ENCODE measurements around the gene SLC31A1.

The SLC31A1 gene

GRCh38 chr9:113221003-113221799 lies at the start of gene SLC31A1, which contains the start of gene FKBP15:
Gene SLC31A1 (plus strand): TSS chr9:113221544. CDS start chr9:113256149, 34,605 bp downstream.
Gene FKBP15 (minus strand): TSS chr9:113221277. CDS start chr9:113221243, 34 bp downstream.
- peak; percentile 95 for DNase-seq (ENCODE audit: low read depth in 2 of 2)

GRCh38 chr9:113173341-113173740 lies 48.0 kb upstream of the SLC31A1 start:
- no peak for DNase-seq (ENCODE audit: low read depth in 2 of 2)

GRCh38 chr9:113176803-113177202 lies 44.5 kb upstream of the SLC31A1 start:
- no peak for DNase-seq (ENCODE audit: low read depth in 2 of 2)

- no peak for DNase-seq (ENCODE audit: low read depth in 2 of 2)
Measured at GRCh38 chr9:113177251-113177650, 44.1 kb upstream of the SLC31A1 start.

- DNase-seq (ENCODE audit: low read depth in 2 of 2), result no peak
Measured at GRCh38 chr9:113178087-113178486, 43.3 kb upstream of the SLC31A1 start.

- DNase-seq (ENCODE audit: low read depth in 2 of 2), result no peak
Measured at GRCh38 chr9:113179839-113180238, 41.5 kb upstream of the SLC31A1 start.

GRCh38 chr9:113181165-113181564 lies 40.2 kb upstream of the SLC31A1 start:
- no peak for DNase-seq (ENCODE audit: low read depth in 2 of 2)

GRCh38 chr9:113183956-113184488 lies 37.3 kb upstream of the SLC31A1 start:
- DNase-seq (ENCODE audit: low read depth in 2 of 2), result no peak

- no peak for DNase-seq (ENCODE audit: low read depth in 2 of 2)
Measured at GRCh38 chr9:113184539-113184938, 36.8 kb upstream of the SLC31A1 start.

GRCh38 chr9:113185271-113185670 lies 36.1 kb upstream of the SLC31A1 start:
- no peak for DNase-seq (ENCODE audit: low read depth in 2 of 2)

- no peak for DNase-seq (ENCODE audit: low read depth in 2 of 2)
Measured at GRCh38 chr9:113186137-113186755, 35.1 kb upstream of the SLC31A1 start.

- no peak for DNase-seq (ENCODE audit: low read depth in 2 of 2)
Measured at GRCh38 chr9:113187929-113188595, 33.3 kb upstream of the SLC31A1 start.

- DNase-seq (ENCODE audit: low read depth in 2 of 2), result no peak
Measured at GRCh38 chr9:113192455-113192854, 28.9 kb upstream of the SLC31A1 start.

- no peak for DNase-seq (ENCODE audit: low read depth in 2 of 2)
Measured at GRCh38 chr9:113199683-113200329, 21.5 kb upstream of the SLC31A1 start.

GRCh38 chr9:113205432-113205831 lies 15.9 kb upstream of the SLC31A1 start:
- no peak for DNase-seq (ENCODE audit: low read depth in 2 of 2)

GRCh38 chr9:113205861-113206260 lies 15.5 kb upstream of the SLC31A1 start:
- no peak for DNase-seq (ENCODE audit: low read depth in 2 of 2)

- DNase-seq (ENCODE audit: low read depth in 2 of 2), result no peak
Measured at GRCh38 chr9:113210815-113211214, 10.5 kb upstream of the SLC31A1 start.

- no peak for DNase-seq (ENCODE audit: low read depth in 2 of 2)
Measured at GRCh38 chr9:113215132-113215531, 6.2 kb upstream of the SLC31A1 start.

- no peak for DNase-seq (ENCODE audit: low read depth in 2 of 2)
Measured at GRCh38 chr9:113216406-113216805, 4.9 kb upstream of the SLC31A1 start.

GRCh38 chr9:113219186-113219936 lies 2.0 kb upstream of the SLC31A1 start:
- DNase-seq (ENCODE audit: low read depth in 2 of 2), result no peak

GRCh38 chr9:113219969-113220368 lies 1.4 kb upstream of the SLC31A1 start:
- no peak for DNase-seq (ENCODE audit: low read depth in 2 of 2)

Measured in activated CD4-positive, alpha-beta T cell treated with anti-CD3 and anti-CD28 coated beads for 24 hours (primary cell).